GM12892 (cell line): ENCODE results near the gene STC2.

Source experiments
- POLR2A ChIP-seq: IDR thresholded peaks from 2 replicates; pipeline ENCODE4 v1.6.1; 2011; ENCODE audit warnings: low read depth, low read length, control low read depth
- POLR2AphosphoS5 ChIP-seq: IDR thresholded peaks from 2 replicates; pipeline ENCODE4 v1.6.1; 2011; ENCODE audit warnings: low read depth, low read length, control low read depth
- TAF1 ChIP-seq: IDR thresholded peaks from 2 replicates; pipeline ENCODE4 v1.6.1; 2011; ENCODE audit warnings: low read depth, mild to moderate bottlenecking, control low read depth, low read length, borderline replicate concordance

DNA sequence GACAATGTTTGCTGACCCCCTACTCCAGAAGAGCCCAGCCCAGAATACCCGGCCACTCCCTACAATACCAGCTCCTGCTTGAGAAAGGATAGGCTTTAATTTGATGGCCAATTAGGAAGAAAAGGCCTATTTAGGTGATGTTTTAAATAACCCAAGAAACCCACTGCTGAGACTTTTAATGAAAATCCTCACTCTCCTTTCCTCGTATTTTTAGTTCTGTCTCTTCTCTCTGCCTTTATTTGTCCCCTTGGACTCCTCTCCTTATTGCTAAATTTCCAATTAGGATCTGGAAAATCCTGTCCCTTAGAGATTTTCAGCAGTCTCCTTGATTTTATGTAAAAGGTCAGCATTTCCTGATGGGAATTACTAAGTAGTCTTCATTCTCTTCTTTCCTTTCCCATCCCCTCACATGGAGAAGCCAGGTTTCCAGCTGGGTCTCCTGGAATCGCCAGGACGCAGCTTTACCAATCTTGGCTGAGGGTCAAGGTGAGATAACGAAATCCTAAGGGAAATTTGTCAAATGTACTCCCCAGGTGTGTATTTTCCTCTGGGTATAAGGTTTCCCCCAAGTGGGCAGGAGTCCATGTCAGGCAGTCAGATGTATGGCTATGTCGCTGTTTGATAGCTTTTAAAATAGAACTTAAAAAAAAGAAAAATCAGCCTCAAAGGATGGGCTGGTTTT lies 11.7 kb downstream of the STC2 start:
- TF ChIP-seq TAF1 (no peak), POLR2AphosphoS5 (no peak), POLR2A (no peak)
